Pons (tissue), 1 donor: Measurements from ENCODE around the gene SLCO3A1.
A peak's percentile ranks its signal among the peaks of the same experiment; 100 is the strongest.

Experiments used
- DNase-seq: peaks from one replicate; pipeline ENCODE4 v3.0.0-alpha.2; 2016; ENCODE audit warnings: low spot score

The SLCO3A1 gene

DNA sequence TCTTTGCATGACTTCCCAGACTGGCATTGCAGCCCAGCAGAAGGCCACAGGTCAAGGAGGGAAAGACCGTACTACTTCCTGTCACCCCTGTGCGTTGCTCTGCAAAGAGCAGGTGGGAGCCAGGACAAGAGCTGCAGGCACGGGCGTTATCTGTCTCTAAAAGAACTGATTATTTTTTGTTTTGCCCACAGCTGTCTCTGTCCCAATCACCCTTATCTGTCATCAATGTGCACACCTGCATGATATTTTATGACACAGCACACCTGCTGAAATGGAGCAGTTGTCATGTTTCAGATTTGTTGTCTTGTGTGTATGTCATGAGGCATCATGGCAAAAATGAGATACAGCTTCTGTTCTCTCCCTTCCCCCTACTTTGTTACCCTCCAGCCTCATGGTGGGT, 58.8 kb downstream of the SLCO3A1 start:
- no peak for DNase-seq

DNA sequence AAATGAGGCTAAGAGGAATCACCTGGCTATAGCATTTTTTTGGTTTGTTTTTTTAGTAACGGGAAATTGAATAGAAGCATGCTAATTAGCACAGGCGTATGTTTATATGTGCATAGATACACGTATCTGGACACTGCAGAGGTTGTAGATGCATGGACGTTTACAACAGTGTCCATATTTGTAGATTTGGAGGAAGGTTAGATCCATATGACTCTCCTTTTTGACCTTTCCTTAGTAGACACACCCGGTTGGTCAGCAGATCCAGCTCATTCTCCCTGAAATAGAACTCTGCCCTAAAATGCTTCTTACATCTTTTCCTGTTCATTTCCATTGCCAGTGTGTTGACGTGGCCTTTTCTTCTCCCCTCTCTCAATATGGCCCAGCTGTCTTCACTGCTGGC, 60.1 kb downstream of the SLCO3A1 start:
- no peak for DNase-seq

DNA sequence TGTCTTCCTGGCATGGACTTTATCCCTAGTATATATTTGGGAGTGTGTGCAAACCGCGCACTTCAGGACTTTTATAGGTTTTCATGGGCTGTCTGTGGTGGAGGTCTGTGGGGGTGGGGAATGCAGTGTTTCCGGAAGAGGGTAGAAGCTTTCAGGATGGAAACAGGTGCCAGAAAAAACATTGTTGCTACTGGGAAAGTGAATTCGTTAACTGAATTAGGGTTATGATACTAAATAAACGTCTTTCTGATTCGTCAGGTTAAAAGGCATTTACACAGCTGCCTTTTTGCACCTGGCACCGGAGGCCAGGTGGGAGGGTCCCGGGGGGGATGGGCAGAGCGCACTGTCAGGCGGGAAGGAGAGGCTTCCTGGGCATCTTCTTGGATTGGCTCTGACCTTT, 62.1 kb downstream of the SLCO3A1 start:
- DNase-seq = no peak

DNA sequence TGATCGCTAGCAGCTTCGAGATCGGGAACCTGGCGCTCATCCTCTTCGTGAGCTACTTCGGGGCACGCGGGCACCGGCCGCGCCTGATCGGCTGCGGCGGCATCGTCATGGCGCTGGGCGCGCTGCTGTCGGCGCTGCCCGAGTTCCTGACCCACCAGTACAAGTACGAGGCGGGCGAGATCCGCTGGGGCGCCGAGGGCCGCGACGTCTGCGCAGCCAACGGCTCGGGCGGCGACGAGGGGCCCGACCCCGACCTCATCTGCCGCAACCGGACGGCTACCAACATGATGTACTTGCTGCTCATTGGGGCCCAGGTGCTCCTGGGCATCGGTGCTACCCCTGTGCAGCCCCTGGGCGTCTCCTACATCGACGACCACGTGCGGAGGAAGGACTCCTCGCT, 62.5 kb downstream of the SLCO3A1 start:
- no peak for DNase-seq

DNA sequence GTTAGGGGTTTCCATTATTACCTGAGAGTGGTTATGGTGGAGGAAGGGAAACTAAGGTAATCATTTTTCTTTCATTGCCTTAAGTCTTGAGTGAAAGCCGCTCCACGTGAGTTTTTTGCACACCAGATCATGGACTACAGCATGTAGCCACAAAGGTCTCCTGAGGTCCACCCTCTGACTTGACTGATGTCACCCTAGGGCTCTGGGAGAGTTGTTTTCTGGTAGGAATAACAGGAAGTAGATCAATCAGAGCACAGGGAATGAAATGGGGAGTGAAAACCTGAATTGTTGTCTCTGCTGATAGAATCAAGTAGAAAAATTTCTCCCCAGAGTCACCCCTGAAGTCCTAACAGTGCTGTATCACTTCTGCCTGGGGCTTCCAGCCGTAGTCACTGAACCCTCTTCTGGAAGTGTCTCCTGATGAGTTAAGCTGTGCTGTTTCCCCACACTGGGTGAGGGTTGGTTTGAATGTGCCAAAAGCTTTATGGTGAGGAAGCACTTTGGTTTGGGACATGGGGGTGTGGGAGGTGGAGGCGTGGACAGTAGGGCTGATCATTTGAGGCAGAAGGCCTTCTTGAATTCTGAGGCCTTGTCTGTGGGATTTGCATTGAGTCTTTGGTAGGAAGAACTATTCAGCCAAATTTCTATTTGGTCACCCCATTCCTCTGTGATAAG, 64.3 kb downstream of the SLCO3A1 start:
- no peak for DNase-seq

DNA sequence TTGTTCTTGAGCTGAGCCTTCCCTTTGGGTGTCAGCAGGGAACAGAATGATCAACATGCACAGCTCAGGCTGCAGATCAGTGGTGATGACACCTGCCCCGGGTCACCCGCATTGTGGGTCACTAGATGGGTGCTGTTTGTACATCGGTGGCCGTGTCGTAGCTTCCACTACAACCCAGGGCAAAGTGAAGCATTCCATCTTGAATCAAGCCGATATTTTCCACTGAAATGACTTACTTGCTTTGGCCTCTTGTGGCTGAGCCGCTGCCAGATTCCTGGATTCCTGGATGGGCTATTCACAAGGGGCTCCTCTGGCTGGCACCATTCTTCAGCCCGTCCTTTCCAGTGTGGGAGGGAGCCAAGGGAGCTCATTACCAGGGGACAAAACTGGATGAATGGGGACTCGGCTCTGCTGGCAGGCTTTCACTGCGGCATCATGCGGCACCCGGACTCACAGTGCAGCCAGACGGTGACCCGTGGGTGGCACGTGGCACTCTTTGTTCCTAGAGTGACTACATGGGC, 65.6 kb downstream of the SLCO3A1 start:
- DNase-seq = peak; percentile 87

DNA sequence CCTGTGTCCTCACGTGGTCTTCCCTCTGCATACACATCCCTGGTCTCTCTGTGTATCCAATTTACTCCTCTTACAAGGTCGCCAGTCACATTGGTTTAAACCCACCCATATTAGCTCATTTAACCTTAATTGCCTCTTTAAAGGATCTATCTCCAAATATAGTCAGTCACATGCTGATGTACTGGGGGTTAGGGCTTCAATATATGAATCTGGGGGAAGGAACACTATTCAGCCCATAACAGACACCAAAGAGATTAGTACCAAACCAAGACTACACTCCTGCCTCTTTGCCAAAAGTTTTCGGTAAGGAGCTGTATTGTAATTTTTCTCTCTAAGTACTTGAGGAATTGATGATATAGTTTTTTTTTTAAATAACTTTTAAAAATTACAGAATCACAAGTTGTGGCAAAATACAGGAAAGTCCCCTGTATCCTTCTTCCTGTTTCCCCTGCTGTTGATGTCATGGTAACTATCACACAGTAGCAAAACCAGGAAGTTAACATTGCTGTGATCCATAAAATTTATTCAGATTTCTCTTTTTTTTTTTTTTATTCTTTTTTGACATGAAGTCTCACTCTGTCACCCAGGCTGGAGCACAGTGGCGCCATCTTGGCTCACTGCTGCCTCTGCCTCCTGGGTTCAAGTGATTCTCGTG, 67.8 kb downstream of the SLCO3A1 start:
- no peak for DNase-seq

DNA sequence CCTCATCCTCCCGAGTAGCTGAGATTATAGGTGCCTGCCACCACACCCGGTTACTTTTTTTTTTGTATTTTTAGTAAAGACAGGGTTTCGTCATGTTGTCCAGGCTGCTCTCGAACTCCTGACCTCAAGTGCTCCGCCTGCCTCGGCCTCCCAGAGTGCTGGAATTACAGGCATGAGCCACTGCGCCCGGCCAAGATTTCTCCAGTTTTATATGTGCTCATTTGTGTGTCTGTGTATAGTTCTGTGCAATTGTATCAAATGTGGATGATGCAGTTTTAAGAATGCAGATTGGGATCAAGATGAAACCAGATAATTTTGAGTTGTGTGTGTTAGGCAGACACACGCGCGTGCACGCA, 68.3 kb downstream of the SLCO3A1 start:
- DNase-seq = no peak

DNA sequence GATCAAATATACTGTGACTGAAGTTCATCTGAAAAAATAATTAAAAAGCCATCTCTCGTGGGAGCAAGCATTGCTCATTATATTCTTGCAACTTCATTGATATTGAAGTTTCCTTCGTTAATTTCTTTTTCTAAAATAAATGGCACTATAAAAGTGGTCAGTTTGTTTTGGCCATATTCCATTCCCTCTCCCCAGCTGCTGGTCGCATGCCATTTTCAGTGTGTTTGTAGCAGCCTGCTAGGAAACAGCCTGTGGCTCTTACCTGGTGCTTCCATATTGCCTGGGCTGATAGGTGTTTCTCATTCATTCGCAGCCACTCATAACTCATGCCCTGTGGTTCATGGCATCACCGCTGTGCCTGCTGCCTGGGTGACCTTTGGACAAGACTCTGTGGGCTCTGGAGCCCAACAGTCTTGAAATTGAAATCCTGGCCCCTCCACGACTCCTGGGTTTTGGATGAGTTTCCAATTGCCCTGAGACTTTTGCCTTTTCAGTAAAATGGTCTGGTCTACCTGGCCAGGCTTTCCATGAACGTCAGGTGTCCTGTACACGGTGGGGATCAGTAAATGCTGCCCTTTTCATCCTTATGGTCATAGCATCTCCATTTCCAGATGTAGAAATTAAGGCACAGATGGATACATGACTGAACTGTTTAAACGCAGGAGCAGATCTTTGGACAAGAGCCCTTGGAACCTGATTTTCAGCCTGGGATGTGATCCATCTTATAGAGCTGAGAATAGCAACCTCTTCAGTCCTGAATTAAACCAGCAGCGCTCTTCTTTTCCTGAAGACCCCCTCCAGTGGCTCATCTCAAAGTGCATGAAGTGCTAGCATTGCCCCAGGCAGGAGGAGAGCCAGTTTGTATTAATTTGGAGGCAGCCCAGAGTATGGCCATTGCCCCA, 69.4 kb downstream of the SLCO3A1 start:
- no peak for DNase-seq

DNA sequence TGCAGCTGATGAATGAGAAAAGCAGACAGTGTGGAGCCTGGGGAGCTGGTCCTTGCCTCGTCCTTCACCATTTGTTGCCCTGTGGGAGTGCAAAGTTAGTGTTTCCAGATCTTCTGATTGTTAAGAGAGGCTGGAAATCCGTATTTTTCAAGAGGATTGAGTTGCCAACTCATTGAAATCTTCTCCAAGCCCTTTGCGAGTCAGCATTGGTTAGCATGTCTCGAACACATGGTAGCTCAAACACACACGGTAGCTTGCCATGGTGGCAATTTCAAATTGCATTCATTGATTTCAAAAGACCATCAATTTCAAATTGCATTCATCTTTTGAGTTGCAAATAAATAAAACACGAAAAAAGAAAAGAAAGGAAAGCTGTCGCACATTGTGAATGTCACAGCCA, 70.7 kb downstream of the SLCO3A1 start:
- no peak for DNase-seq

DNA sequence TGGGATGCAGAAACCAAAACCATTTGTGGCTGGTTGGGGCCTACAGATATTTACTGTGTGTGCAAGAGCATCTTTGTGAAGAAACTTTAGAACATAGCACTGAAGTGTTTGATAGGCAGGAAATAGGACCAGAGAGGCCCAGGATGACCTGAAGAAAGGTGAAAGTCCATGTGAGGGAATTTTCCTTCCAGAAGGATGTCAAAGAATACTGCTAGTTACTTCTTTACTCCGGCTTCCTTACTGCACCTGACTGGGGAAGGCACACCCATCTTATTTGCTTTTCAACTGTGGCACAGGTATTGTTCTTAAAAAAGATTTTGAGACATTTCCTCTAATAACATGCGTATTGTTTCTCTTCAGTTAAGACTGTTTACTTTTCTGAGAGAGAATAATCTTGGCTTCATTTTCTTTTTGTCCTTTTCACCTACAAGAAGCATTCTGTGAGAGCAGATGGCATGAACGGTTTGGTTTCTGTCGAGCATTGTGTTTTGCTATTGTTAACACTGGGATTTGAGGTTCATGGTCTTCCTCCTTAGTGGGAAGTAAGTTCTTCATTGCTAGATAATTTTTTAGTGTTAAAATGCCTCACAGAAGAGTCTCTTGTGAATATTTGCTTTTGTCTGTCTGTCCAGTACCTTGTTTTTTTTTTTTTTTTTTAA, 71.5 kb downstream of the SLCO3A1 start:
- DNase-seq = no peak

DNA sequence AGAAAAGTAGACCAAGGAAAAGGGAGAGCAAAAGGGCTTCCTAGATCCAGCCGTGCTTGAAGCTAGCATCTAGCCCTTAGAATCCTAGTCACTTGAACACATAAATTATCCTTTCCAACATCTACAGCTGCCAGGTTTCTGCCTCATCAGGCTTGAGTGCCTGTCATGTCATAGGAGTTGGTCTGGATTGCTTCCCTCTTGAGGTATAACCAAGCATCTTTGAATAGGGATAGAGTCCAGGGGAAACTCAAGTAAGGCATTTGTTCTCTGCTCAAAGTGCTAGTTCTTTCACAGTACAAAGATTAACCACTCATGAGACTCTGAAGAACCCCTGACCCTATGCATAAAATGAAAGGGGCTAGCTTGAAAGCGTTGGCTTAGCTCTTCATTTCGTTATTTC, 72.3 kb downstream of the SLCO3A1 start:
- no peak for DNase-seq

DNA sequence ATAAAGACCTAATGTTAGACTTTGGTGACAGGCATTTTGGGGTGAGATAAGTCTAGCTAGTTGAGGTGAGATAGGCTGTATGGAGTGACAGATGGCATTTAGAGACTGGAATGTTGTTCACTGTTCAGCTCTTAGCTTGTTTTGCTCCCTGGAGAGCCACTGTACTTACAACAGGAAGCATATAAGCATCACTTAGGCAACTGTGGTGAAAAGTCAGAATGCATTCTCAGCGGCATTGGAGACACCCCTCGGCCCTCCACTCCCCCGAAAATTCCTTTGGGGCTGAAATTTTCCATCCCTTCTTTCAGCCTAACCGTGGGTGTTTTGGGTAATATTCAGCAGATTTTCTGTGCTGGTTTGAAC, 73.4 kb downstream of the SLCO3A1 start:
- no peak for DNase-seq

DNA sequence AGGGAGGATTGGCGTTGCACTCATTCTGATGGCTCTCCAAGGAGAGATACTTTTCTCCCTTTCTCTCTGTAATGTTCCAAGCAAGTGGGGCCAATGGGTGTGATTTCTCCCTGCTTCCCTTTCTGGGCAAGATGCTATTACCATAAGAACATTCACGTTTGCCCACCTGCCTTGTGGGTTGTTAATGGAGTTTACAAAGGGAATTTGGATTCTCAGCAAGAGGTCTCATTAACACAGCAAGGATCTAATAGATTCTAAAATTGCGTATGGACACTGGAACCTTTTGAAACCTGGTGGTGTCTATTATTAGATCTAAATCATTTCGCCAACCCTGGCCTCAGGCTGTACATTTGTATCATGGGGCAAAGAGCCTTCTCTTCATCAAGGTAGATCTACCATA, 74.1 kb downstream of the SLCO3A1 start:
- no peak for DNase-seq

DNA sequence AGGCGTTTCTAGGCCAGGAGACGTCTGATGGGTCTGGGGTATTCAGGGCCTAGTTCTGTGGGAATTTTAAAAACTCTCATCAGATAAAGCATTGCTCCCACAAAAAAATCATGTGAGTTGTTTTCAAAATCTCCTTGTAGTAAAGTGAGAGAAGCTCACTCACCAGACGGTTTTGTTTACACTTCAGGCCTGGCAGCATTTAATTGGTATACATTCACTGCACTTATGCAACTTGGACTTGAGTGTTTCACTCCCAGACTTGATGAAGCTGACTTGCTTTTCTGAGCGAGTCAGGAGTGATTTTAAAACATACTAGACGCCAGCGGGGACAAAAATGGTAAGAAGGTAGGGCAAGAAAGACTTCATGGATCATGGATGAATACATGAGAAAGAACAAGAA, 75.2 kb downstream of the SLCO3A1 start:
- DNase-seq = no peak

DNA sequence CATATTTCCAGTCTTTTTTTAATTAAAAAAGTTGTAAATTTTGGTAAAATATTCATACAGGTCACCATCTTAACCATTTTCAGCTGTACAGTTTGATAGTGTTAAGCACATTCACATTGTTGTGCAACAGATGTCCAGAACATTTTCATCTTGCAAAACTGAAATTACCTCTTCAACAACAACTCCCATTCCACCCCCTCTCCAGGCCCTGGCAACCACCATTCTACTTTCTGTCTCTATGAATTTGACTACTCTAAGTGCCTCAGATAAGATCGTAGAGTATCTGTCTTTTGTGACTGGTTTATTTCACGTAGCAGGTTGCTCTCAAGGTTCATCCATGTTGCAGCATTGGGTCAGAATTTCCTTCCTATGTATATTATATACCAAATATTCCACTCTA, 76.0 kb downstream of the SLCO3A1 start:
- DNase-seq = no peak

DNA sequence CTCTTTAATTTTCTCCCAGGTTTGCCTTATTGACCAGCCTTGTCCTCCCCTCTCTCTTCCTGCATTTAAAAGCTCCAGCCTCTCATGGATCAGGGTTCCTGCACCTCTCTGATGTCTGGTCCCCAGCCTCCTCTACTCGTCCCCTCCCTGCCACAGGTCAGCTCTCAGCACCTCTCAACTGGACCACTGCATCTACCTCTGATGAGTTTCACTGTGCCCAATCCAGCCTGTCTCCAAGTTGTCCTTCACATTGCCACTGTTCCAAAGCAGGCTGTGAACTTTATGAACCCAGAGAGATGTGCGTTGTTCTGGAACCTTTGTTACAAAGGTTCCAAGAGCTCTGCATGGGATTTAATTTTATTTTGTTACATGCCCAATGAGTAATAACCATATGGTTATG, 76.6 kb downstream of the SLCO3A1 start:
- no peak for DNase-seq

DNA sequence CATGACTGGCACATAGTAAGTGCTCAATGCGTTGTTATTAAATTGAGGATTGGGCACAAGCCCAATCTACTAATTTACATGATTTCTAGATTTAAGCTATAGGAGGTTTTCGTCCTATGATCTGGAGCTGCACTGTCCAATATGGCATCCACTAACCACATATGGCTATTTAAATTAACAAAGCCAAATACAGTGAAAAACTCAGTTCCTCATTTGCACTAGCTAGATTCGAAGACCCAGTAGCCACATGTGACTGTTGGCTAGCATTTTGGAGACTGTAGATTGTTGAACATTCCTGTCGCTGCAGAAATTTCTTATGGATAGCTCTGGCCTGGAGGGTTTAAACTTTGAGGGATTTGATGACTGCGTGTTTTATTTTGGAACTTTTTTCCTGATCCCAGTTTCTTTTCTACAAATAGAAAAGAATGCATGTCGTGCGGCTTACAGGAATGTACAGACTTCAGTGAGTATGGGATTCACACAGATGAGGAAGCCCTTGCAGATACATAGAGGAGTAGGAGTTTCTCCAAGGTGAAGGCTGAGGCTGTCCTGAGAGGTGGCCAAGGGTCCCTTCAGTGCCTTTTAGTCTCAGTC, 82.8 kb downstream of the SLCO3A1 start:
- no peak for DNase-seq

DNA sequence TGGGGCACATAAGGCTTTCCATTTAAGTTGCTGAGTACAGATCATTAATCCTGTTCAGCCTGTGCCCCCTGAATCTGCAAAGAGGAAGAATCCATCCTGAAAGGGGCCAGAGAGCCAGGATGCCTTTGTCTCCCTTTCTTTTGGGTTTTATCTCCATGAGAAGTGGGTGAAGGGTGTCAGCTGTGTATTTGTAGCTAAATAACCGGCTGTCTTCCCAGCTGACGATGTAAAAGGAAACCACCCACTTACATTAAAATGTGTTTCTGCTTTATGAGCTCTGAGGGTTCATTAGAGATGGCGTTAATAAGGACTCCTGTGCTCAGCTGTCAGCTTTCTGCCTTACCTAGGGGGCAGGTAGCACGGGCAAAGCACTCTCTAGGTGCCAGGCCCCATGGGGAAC, 83.4 kb downstream of the SLCO3A1 start:
- DNase-seq = no peak

DNA sequence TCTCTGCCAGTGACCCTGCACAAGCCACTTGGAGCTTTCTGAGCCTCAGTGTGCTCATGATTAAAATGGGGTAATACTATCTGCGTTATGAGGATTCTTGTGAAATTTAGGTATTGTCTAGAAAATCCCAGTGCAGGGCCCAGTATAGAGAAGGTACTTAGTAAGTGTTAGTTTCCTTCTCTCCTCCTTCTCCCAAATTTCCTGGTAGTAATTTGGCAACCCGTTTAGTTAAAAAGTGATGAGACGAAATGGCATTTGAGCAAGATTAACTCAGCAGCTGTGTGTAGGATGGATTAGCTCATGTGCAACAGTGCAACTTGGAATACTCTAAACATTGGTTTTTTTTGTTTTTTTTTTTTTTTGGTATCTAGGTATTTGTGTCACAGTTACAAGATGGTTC, 84.6 kb downstream of the SLCO3A1 start:
- no peak for DNase-seq

DNA sequence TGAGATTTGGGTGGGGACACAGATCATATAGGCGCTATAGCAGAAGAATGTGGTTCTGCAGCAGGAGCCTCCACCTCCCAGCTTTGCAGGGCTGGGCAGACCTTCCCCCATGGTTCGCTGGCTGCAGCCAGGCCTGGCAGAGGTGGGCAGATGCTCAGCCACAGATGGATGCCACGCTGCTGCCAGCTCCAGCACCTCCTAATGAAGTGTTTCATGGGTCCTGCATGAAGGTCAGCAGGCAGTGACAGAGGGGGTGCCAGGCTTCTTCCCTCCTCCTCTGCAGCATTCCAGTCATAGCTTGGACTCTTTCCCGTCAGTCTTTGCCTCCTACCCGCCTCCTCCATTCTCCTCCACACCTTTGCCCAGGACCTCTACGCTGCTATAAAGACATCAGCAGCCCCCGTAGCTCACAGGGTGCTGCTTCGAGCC, 85.9 kb downstream of the SLCO3A1 start:
- DNase-seq = no peak
